ENCODE results near the gene VEGFC. TPM values are rescaled to one million over a fixed set of nuclear protein-coding genes. Genes with fewer than 3 reads are reported as not detected.

VEGFC gene
- polyA plus RNA-seq, 1 donor from 2014 or later, result 0.63 TPM

GRCh38 chr4:176753049-176753448, 39.7 kb downstream of the VEGFC start:
- Histone ChIP-seq H3K4me2 (ENCODE audit: low read length) (no peak overlapping the region), H3K79me2 (replicated peaks; ENCODE audit: insufficient read depth, low read length) (no peaks in the 10 kb centered on the region), H3K4me3 (ENCODE audit: low read length) (no peak overlapping the region), H3K27me3 (ENCODE audit: insufficient read depth, low read depth, low read length) (no peaks in the 10 kb centered on the region), H3K27ac (ENCODE audit: low read length) (no peak overlapping the region), H4K20me1 (ENCODE audit: insufficient read depth) (no peaks in the 10 kb centered on the region), H3F3A (ENCODE audit: insufficient read depth, low read length, poor library complexity, severe bottlenecking) (no peaks in the 10 kb centered on the region), H3K9me2 (ENCODE audit: insufficient read depth, low read length) (no peaks in the 10 kb centered on the region), H3K36me3 (ENCODE audit: insufficient read depth, low read length) (no peaks in the 10 kb centered on the region), H3K9ac (ENCODE audit: low read length) (no peak overlapping the region), H2AFZ (ENCODE audit: low read depth, low read length) (no peak overlapping the region), H3K9me3 (ENCODE audit: low read length) (no peaks in the 10 kb centered on the region)
- TF ChIP-seq TAF1 (IDR thresholded peaks at IDR 0.05; ENCODE audit: low read depth) (no peak), SMC3 (conservative IDR thresholded peaks at IDR 0.05; ENCODE audit: poor library complexity) (no peak), CTCF (IDR thresholded peaks at IDR 0.05; ENCODE audit: poor library complexity, severe bottlenecking) (no peak), EZH2 (IDR thresholded peaks at IDR 0.05; ENCODE audit: borderline replicate concordance, insufficient read depth, low read length, poor library complexity, severe bottlenecking) (no peak), POLR2AphosphoS5 (IDR thresholded peaks at IDR 0.05) (no peak), REST (IDR thresholded peaks at IDR 0.05; ENCODE audit: borderline replicate concordance) (no peak)

GRCh38 chr4:176752191-176752749, 40.5 kb downstream of the VEGFC start:
- Histone ChIP-seq H3K4me2 (ENCODE audit: low read length) (no peak overlapping the region), H3K36me3 (ENCODE audit: insufficient read depth, low read length) (no peaks in the 10 kb centered on the region), H3K27ac (ENCODE audit: low read length) (no peak overlapping the region), H3K4me3 (ENCODE audit: low read length) (no peak overlapping the region), H3K9me3 (ENCODE audit: low read length) (no peaks in the 10 kb centered on the region), H2AFZ (ENCODE audit: low read depth, low read length) (no peak overlapping the region), H3F3A (ENCODE audit: insufficient read depth, low read length, poor library complexity, severe bottlenecking) (no peaks in the 10 kb centered on the region), H3K9me2 (ENCODE audit: insufficient read depth, low read length) (no peaks in the 10 kb centered on the region), H4K20me1 (ENCODE audit: insufficient read depth) (no peaks in the 10 kb centered on the region), H3K27me3 (ENCODE audit: insufficient read depth, low read depth, low read length) (no peaks in the 10 kb centered on the region), H3K9ac (ENCODE audit: low read length) (no peak overlapping the region), H3K79me2 (replicated peaks; ENCODE audit: insufficient read depth, low read length) (no peaks in the 10 kb centered on the region)
- TF ChIP-seq TAF1 (IDR thresholded peaks at IDR 0.05; ENCODE audit: low read depth) (no peak), REST (IDR thresholded peaks at IDR 0.05; ENCODE audit: borderline replicate concordance) (no peak), SMC3 (conservative IDR thresholded peaks at IDR 0.05; ENCODE audit: poor library complexity) (no peak), RAD21 (conservative IDR thresholded peaks at IDR 0.05) (no peak), EP300 (conservative IDR thresholded peaks at IDR 0.05; ENCODE audit: poor library complexity, severe bottlenecking) (no peak), EZH2 (IDR thresholded peaks at IDR 0.05; ENCODE audit: borderline replicate concordance, insufficient read depth, low read length, poor library complexity, severe bottlenecking) (no peak), MXI1 (conservative IDR thresholded peaks at IDR 0.05; ENCODE audit: poor library complexity, severe bottlenecking) (no peak), POLR2AphosphoS5 (IDR thresholded peaks at IDR 0.05) (no peak), CTCF (IDR thresholded peaks at IDR 0.05; ENCODE audit: poor library complexity, severe bottlenecking) (no peak)

Measured in neural cell (in vitro differentiated cells).